Neural cell (in vitro differentiated cells): ENCODE measurements around the gene DENND10. TPM values are rescaled to one million over a fixed set of nuclear protein-coding genes. Genes with fewer than 3 reads are reported as not detected.

Experiments
- H2AFZ ChIP-seq: fragments of 200-600, 300-800 bp; sonication (generic), shearing (Covaris generic); 2 replicates; pipeline ENCODE4 v1.6.0; 2014; ENCODE audit warnings: low read depth, mild to moderate bottlenecking, antibody characterized with exemption, low read length, moderate library complexity
- H3F3A ChIP-seq: fragments of 200-600 bp; shearing (Covaris generic); 2 replicates; pipeline ENCODE4 v1.6.1; 2016; ENCODE audit warnings: mild to moderate bottlenecking, moderate library complexity, mixed read lengths, antibody characterized with exemption, low read length; ENCODE audit not compliant: insufficient read depth, poor library complexity, severe bottlenecking
- H3K27ac ChIP-seq: fragments of 200-600, 300-800 bp; sonication (generic), shearing (Covaris generic); 2 replicates; pipeline ENCODE4 v1.5.1; 2014; ENCODE audit warnings: mild to moderate bottlenecking, low read length, moderate library complexity
- H3K27me3 ChIP-seq: fragments of 300-800, 200-600 bp; sonication (generic), shearing (Covaris generic); 2 replicates; pipeline ENCODE4 v1.6.0; 2014; ENCODE audit warnings: mild to moderate bottlenecking, low read depth, low read length, moderate library complexity; ENCODE audit not compliant: insufficient read depth
- H3K36me3 ChIP-seq: fragments of 300-800, 200-600 bp; sonication (generic), shearing (Covaris generic); 2 replicates; pipeline ENCODE4 v1.5.1; 2014; ENCODE audit warnings: mild to moderate bottlenecking, antibody characterized with exemption, low read length, moderate library complexity; ENCODE audit not compliant: insufficient read depth
- H3K4me2 ChIP-seq: fragments of 300-800, 200-600 bp; sonication (generic), shearing (Covaris generic); 2 replicates; pipeline ENCODE4 v1.6.0; 2014; ENCODE audit warnings: mild to moderate bottlenecking, low read length
- H3K4me3 ChIP-seq: fragments of 300-800, 200-600 bp; sonication (generic), shearing (Covaris generic); 2 replicates; pipeline ENCODE4 v1.5.1; 2014; ENCODE audit warnings: mild to moderate bottlenecking, low read length, moderate library complexity
- H3K79me2 ChIP-seq: fragments of 200-600 bp; shearing (Covaris generic); replicated peaks from 2 replicates; pipeline ENCODE4 v1.6.0; 2014; ENCODE audit warnings: mild to moderate bottlenecking, low read length, moderate library complexity; ENCODE audit not compliant: insufficient read depth
- H3K9ac ChIP-seq: fragments of 300-800, 200-600 bp; sonication (generic), shearing (Covaris generic); 2 replicates; pipeline ENCODE4 v1.6.1; 2016; ENCODE audit warnings: mild to moderate bottlenecking, low read length, mixed read lengths
- H3K9me2 ChIP-seq: fragments of 200-600 bp; shearing (Covaris generic); 2 replicates; pipeline ENCODE4 v1.6.1; 2016; ENCODE audit warnings: mild to moderate bottlenecking, low read length, mixed read lengths; ENCODE audit not compliant: insufficient read depth
- H3K9me3 ChIP-seq: fragments of 200-600, 300-800 bp; sonication (generic), shearing (Covaris generic); 2 replicates; pipeline ENCODE4 v1.6.1; 2016; ENCODE audit warnings: mild to moderate bottlenecking, mixed run types, low read length, moderate library complexity, mixed read lengths
- H4K20me1 ChIP-seq: fragments of 200-600 bp; shearing (Covaris generic); 2 replicates; pipeline ENCODE4 v1.6.1; 2016; ENCODE audit warnings: mild to moderate bottlenecking, mixed run types; ENCODE audit not compliant: insufficient read depth
- EP300 ChIP-seq: fragments of 450-650 bp; conservative IDR thresholded peaks from 2 replicates; pipeline ENCODE4 v1.6.1; 2014; ENCODE audit warnings: antibody characterized with exemption, mild to moderate bottlenecking, moderate library complexity; ENCODE audit not compliant: poor library complexity, severe bottlenecking
- EZH2 ChIP-seq: fragments of 200-600, 300-800 bp; shearing (Covaris generic), sonication (generic); IDR thresholded peaks from 2 replicates; pipeline ENCODE4 v1.6.1; 2014; ENCODE audit warnings: antibody characterized with exemption, low read length, borderline replicate concordance, mild to moderate bottlenecking; ENCODE audit not compliant: insufficient read depth, poor library complexity, severe bottlenecking
- MXI1 ChIP-seq: fragments of 450-650 bp; conservative IDR thresholded peaks from 2 replicates; pipeline ENCODE4 v1.6.1; 2014; ENCODE audit warnings: antibody characterized with exemption, mild to moderate bottlenecking; ENCODE audit not compliant: poor library complexity, severe bottlenecking
- POLR2AphosphoS5 ChIP-seq: IDR thresholded peaks from 2 replicates; pipeline ENCODE4 v1.6.1; 2012
- RAD21 ChIP-seq: fragments of 450-650 bp; conservative IDR thresholded peaks from 2 replicates; pipeline ENCODE4 v1.6.1; 2014; ENCODE audit warnings: antibody characterized with exemption, mild to moderate bottlenecking, moderate library complexity
- SMC3 ChIP-seq: fragments of 450-650 bp; conservative IDR thresholded peaks from 2 replicates; pipeline ENCODE4 v1.6.1; 2014; ENCODE audit warnings: antibody characterized with exemption, mild to moderate bottlenecking, moderate library complexity; ENCODE audit not compliant: poor library complexity
- TAF1 ChIP-seq: IDR thresholded peaks from 2 replicates; pipeline ENCODE4 v1.6.1; 2012; ENCODE audit warnings: low read depth
- polyA plus RNA-seq: library from polyadenylated mRNA; depleted of rRNA; stranded (reverse); fragments of >200 nt; gene quantifications from 2 replicates; pipeline ENCODE4 v1.2.3, GENCODE V29; 2014
- TF ChIP-seq, protein P1 (sequence below): IDR thresholded peaks from 2 replicates; pipeline ENCODE4 v1.6.1; 2012; ENCODE audit warnings: borderline replicate concordance
- TF ChIP-seq, protein P2 (sequence below): fragments of 450-650 bp; IDR thresholded peaks from 2 replicates; pipeline ENCODE4 v1.5.1; 2014; ENCODE audit warnings: antibody characterized with exemption, mild to moderate bottlenecking, moderate library complexity; ENCODE audit not compliant: poor library complexity, severe bottlenecking

DENND10 gene
- polyA plus RNA-seq, 1 donor from 2014 or later: 81.6 TPM

DNA sequence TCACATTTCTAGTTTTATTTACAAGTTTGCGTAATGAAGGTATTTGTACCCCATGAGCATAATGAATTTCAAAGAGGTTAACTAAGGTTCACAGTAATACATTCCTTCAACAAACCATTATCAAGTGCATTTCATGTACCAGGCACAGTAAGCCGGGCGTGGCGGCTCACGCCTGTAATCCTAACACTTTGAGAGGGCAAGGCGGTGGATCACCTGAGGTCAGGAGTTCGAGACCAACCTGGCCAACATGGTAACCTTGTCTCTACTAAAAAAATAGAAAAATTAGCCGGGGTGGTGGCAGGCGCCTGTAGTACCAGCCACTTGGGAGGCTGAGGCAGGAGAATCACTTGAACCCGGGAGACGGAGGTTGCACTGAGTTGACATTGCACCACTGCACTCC is 19.0 kb upstream of the DENND10 start:
- Histone ChIP-seq H3K4me2 (no peak overlapping the region), H4K20me1 (no peaks in the 10 kb centered on the region), H2AFZ (no peak overlapping the region), H3K9ac (no peak overlapping the region), H3K4me3 (no peak overlapping the region), H3K27ac (no peak overlapping the region), H3K9me2 (no peaks in the 10 kb centered on the region), H3K79me2 (peaks cover 4% of the 10 kb centered on the region), H3K36me3 (no peaks in the 10 kb centered on the region), H3F3A (no peaks in the 10 kb centered on the region), H3K9me3 (no peaks in the 10 kb centered on the region), H3K27me3 (no peaks in the 10 kb centered on the region)
- TF ChIP-seq RAD21 (no peak), POLR2AphosphoS5 (no peak), EP300 (no peak), SMC3 (no peak), MXI1 (no peak), EZH2 (no peak), TAF1 (no peak)
- TF ChIP-seq, protein P1, sequence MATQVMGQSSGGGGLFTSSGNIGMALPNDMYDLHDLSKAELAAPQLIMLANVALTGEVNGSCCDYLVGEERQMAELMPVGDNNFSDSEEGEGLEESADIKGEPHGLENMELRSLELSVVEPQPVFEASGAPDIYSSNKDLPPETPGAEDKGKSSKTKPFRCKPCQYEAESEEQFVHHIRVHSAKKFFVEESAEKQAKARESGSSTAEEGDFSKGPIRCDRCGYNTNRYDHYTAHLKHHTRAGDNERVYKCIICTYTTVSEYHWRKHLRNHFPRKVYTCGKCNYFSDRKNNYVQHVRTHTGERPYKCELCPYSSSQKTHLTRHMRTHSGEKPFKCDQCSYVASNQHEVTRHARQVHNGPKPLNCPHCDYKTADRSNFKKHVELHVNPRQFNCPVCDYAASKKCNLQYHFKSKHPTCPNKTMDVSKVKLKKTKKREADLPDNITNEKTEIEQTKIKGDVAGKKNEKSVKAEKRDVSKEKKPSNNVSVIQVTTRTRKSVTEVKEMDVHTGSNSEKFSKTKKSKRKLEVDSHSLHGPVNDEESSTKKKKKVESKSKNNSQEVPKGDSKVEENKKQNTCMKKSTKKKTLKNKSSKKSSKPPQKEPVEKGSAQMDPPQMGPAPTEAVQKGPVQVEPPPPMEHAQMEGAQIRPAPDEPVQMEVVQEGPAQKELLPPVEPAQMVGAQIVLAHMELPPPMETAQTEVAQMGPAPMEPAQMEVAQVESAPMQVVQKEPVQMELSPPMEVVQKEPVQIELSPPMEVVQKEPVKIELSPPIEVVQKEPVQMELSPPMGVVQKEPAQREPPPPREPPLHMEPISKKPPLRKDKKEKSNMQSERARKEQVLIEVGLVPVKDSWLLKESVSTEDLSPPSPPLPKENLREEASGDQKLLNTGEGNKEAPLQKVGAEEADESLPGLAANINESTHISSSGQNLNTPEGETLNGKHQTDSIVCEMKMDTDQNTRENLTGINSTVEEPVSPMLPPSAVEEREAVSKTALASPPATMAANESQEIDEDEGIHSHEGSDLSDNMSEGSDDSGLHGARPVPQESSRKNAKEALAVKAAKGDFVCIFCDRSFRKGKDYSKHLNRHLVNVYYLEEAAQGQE: no peak
- TF ChIP-seq, protein P2, sequence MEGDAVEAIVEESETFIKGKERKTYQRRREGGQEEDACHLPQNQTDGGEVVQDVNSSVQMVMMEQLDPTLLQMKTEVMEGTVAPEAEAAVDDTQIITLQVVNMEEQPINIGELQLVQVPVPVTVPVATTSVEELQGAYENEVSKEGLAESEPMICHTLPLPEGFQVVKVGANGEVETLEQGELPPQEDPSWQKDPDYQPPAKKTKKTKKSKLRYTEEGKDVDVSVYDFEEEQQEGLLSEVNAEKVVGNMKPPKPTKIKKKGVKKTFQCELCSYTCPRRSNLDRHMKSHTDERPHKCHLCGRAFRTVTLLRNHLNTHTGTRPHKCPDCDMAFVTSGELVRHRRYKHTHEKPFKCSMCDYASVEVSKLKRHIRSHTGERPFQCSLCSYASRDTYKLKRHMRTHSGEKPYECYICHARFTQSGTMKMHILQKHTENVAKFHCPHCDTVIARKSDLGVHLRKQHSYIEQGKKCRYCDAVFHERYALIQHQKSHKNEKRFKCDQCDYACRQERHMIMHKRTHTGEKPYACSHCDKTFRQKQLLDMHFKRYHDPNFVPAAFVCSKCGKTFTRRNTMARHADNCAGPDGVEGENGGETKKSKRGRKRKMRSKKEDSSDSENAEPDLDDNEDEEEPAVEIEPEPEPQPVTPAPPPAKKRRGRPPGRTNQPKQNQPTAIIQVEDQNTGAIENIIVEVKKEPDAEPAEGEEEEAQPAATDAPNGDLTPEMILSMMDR: no peak

DNA sequence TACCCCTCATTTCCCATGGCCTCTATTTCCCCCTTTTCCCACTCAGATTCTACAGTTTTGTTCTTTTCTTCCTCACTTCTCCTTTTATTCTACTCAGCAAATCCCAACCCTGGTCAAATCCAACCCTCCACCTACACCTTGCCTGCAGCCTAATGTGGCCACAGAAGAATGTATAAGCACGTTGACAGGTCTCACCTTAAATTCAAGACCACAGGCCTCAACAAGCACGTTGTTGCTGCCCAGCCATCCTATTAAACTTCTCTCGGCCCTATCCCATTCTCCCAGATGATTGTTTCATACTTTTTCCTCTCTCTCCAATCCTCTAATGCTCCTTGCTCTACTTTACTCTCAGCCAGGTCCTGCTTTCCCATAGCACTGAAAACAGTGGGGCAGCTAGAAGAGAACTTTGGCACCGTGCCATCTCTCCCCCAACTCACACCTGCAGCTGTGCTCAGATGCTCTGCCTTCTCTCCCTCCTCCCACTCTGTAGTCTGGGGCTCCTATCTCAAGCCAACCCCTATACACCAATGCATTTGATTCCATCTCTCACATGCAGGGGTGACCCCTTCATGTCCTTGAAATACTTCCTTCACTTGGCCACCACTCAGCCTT is 16.5 kb upstream of the DENND10 start:
- no peak overlapping the region for H3K9ac ChIP-seq
- H4K20me1 ChIP-seq: no peaks in the 10 kb centered on the region
- H3K36me3 ChIP-seq: no peaks in the 10 kb centered on the region
- no peak overlapping the region for H3K4me3 ChIP-seq
- H3K9me2 ChIP-seq: no peaks in the 10 kb centered on the region
- H3F3A ChIP-seq: no peaks in the 10 kb centered on the region
- H3K9me3 ChIP-seq: no peaks in the 10 kb centered on the region
- no peaks in the 10 kb centered on the region for H3K79me2 ChIP-seq
- no peak overlapping the region for H3K4me2 ChIP-seq
- no peak overlapping the region for H3K27ac ChIP-seq
- no peak overlapping the region for H2AFZ ChIP-seq
- TF ChIP-seq EP300 (no peak), POLR2AphosphoS5 (no peak), RAD21 (no peak), SMC3 (no peak), MXI1 (no peak), TAF1 (no peak), EZH2 (no peak)
- TF ChIP-seq, protein P1: no peak
- TF ChIP-seq, protein P2: no peak
- no peaks in the 10 kb centered on the region for H3K27me3 ChIP-seq
